HG03342 (cell line): ENCODE measurements around the gene MED27.

Experiments
- ATAC-seq: cut with Tn5 transposase; IDR thresholded peaks from one replicate; pipeline ENCODE4 v1.9.1; 2021; ENCODE audit warnings: mild to moderate bottlenecking, moderate library complexity; ENCODE audit not compliant: unreplicated experiment

Gene MED27

DNA sequence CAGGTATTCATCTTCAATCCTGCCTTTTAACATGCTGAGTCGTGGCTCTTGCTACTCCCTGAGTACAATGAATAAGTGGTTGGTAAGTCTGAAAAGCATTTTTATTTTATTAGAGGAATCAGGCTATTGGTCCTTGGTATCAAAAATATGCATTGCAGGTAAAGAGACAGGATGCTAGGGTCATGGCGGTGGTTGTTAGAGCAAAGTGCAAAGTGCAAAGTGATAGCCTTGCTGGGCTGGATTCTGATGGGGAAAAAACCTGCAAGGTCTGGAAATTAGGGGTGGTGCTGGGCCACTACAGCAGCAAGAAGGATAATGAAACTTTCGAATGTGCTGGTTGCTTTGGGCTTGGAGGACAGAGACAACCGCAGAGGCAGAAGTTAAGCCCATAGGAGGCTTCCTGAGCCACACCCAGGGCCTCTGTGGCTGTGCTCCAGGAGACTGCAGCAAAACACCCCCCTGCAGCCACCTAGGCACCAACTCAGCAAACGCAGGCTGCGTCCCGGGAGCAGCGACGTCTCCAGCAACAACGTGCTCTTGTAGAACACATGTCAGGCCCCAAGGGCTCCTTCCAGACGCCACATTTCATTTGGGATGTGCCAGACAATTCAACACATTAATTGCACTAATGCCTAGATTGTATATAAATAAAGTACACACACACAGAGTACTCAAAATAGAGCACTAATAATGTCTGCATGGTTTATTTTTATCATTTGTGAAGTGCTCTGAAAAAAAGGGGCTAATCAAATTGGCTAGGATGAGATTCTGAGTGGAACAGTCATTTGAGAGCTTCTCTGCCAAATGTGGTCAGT lies 190.0 kb downstream of the MED27 start:
- ATAC-seq = no peak

DNA sequence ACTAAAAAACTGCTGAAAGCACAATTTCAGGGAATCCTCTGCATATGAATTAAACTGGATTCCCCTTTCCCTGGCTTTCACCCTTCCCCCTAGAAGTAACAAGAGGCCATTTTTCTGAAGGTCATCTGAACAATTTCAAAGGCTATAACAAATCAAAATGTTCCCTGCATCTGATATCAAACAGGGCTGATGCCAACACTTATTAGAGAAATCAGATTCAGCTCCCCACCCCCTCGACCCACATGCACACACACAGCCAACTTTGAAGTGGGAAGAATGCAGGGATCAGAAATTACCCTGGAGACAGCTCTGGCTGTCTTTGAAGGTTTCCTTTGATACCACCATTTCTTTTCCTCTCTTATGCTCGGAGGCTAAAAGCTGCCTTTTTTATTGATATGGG lies 190.7 kb downstream of the MED27 start:
- ATAC-seq = no peak

DNA sequence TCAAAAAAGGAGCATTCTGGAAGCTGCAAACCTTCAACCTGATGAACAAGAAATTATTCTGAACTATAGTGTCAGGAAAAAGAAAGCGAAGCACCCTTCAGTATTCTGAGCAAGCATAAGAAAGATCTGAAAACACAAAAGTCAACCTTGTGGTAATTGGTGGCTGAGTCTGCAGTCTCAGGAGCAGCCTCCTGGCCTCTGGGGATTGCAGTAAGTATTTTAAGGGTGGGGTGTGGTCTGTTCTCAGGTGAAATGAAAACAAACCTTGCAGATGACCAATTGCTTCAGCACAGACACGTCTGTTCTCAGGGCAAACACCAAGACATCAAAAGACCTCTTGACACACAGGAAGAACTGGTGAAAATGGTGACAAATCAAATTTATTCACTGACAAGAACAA lies 192.0 kb downstream of the MED27 start:
- ATAC-seq = no peak

DNA sequence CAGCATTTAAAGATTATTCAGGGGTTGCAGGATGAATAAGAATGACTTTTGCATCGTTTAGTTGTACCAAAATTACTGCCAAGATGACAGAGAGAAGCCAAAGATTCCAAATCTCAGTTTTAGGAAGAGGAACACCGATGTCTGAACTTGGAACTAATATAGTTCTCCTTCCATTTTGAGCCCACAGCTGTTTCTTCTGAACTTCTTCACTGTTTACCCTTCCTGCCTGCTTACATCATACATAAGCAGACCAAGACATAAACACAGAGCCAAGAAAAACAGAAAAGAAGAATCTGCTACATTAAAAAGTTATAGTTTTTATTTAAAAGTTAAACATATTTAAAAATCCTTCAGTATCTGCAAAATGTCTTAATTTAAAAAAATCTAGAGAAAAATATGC lies 192.8 kb downstream of the MED27 start:
- no peak for ATAC-seq

DNA sequence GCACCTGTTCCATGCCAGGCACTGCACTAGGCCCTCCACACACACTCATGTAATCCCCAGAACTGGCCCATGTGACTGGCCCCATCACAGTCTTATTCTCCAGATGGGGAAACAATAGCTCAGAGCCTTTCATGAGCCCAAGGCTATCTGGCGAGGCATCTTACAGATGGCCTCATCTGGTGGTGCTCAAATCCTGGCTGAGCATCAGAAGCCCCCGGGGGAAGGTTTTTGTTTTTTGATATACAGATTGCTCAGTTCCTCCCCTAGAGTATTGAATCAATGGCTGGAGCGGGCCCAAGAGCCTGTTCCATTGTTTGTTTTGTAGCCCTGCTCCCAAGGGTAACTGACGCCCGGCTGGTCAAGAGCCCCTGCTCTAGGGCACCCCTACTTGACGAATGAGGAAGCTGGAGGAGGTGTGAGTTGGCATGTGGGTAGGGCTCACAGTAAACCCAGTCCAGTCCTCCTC lies 194.5 kb downstream of the MED27 start:
- no peak for ATAC-seq

DNA sequence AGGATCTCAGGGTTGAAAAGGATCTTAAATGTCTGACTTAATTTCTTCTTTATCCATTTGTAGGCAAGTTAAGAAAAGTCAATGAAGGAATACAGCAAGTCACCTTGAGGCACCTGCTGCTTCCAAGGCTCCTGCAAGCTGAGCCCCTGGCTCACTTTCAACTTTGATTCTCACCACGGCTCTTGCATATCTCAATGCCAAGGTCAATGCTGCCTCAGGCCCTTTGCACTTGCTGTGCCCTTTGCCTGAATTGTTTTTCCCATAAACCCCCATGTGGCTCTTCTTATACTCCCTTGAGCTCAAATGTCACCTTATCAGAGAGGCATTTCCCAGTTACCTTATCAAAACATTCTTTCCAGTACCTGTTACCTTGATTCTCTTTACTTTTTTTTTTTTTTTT lies 195.4 kb downstream of the MED27 start:
- ATAC-seq = no peak

DNA sequence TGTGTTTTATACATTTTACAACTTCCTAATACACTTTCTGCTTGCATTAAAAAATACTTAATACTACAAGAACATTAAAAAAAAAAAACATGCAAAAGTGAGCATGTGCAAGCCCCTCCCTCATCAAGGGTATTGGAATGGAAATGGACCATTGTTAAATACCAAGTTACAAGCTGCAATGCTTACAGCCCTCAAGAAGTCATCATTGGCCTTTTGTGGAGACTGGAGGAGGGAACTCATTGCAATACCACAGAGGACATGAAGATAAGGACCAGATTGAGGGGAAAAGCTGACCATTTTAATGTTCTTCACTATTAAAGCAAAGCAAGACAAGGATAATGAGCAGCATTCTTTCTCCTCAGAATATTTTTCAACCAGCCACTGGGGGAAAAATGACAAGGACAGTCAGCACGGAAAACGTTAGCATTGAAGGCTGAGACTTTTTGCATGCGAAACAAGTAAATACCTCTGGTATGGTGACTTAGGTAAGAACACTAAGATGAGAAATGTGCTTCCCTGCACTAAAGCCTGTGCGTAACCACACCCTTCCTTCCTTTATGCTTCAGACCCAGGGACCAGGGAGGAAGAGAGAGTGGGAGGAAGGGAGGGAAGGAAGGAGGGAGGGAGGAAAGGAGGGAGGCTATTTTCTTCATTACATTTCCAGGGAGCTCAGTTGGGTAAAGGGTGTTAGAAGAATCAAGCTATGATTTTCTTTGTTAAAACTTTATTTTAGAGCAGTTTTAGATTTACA lies 198.7 kb downstream of the MED27 start:
- no peak for ATAC-seq

DNA sequence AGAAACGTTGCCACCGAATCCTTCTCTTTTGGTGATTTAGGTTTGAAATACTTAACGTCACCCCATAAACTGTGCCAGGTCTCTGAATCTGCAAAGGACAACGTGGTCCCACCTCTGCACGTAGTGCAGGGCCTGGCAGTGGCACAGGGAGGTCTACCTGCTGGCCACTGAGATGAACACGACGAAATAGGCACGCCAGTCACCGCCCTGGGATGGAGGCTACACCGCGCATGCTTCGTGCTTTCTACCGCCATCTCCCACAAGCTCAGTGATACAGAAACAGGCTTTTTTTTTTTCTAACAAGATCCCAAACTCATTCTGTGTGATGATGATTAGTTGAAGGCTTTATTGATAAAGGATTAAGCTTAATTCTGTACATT lies 199.8 kb downstream of the MED27 start:
- ATAC-seq = no peak

DNA sequence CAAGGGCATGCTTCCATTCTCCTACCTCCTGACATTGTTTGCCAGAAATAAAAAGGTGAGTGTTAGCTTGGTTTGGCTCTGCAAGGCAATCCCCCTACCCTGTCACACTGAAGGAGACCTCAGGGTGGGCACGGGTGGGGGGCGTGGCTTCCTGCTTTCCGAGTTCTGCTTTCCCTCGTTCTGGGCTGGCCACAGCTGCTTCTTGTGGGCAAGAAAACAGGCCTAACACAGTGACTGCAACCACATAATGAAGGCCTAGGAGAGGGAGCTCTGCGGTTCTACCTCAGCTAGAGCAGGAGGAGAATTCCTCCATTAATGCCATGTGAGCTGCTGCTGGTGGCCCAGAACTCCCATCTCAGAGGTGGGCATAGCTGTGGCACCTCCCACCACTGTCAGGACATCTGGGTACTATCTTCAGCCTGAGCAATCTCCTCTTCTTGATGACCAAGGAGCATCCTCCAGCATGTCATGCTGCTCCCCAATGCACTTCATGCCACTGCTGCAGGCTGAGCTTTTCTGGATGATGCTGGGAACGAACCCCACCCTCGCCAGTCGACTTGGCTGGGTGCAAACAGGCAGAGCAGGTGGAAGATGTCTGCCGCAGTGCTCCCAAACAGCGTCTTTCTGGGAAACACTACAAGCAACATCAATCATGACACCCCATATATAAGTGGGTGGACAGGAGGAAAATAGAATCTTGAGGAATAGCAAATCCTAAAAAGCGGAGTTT lies 200.3 kb downstream of the MED27 start:
- no peak for ATAC-seq

DNA sequence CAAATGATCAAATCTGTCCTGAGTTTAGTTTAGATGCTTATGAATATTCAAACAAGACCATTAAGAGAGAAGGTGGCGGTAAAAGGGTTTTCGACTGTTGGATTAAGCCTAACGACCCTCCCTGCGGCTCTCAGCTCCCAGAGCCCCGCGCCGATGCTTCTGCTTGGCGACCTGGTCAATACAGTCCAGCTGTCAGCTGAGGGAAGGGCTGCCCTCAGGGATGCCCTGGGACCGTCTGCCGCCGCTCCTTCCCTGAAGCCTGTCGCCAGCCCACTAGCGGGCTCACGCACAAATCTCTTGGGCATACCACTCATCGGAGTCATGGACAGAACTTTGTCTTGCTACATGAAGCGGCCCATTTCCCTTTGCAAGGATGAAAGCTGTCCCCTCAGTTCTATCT lies 203.2 kb downstream of the MED27 start:
- ATAC-seq = no peak

DNA sequence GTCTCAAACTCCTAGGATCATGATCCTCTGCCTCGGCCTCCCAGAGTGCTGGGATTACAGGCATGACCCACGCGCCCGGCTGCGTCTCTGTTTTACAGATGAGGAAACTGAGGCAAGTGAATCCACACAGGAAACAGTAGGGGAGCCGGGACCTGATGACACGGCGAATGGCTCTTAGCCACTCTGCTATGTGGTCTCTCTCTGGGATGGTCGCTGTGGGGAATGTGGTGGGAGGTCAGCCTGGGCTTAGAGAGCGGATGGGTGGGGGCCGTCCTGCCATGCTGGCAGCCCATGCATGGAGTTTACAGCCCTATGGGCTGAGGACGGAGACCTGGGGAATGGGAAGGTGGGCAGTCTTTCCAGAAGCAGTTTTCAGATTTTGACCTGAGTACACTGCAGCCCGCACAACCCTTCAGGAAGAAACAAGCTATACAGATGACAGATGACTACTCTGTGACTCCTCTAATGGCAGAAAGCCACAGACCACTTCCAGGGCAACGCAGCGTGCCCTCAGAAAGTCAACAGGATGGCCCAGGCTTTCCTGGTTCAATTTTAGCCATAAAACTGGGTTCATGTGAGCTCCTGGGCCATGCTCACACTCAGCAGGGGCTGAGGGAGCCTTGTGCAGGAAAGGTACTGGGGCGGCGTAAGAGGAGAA lies 203.7 kb downstream of the MED27 start:
- ATAC-seq = no peak

DNA sequence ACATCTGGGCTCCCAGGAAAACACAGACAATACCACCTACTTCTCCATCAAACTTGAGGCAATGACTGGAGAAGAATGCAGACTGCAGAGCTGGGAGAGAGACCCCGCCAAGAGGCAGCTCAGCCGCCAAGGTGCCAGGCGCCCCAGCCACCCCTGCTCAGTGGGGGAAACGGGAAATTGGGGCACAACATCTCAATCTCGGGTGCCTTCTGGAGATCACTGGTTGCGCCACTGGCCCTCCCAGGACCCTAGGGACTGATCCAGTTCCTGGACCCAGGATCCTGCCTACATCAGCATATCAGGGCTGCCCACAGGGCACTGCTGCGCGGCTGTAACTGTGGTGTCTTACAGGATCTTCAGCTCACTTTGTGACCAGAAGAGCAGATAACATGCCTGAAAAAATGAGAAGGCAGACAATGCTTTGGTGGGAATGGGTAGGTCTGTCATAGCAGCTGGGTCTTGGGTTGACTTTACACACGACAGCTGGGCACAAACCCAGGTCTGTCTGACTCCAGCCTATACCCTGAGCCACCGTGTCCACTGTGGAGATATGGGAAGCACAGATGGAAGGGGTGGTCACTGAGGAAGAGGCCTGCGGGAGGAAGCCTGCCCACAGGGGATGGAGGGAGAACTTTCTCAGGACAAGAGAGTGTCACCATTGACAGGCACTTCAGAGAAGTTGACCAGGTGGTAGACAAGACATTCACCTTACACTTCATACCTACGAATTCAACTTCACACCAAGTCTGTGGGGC lies 204.6 kb downstream of the MED27 start:
- no peak for ATAC-seq

DNA sequence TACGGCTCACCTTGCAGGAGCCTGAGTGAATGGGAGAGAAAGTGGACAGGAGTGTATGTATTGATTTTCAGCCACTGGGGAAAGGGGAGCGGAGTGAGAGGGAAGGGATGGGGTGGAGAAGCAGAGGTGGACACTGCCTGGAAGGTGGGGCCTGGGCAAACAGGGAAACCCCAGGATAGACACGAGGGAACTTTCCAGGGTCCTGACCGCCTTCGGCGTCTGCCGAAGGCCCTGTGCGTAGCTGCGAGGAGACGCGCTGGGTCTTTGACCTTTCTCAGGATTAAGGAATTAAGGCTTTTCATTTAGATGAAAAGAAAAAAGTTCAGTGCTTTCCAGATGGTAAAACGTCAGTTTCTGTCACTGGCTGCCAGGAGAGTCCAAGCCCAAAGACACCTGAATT lies 205.2 kb downstream of the MED27 start:
- no peak for ATAC-seq

DNA sequence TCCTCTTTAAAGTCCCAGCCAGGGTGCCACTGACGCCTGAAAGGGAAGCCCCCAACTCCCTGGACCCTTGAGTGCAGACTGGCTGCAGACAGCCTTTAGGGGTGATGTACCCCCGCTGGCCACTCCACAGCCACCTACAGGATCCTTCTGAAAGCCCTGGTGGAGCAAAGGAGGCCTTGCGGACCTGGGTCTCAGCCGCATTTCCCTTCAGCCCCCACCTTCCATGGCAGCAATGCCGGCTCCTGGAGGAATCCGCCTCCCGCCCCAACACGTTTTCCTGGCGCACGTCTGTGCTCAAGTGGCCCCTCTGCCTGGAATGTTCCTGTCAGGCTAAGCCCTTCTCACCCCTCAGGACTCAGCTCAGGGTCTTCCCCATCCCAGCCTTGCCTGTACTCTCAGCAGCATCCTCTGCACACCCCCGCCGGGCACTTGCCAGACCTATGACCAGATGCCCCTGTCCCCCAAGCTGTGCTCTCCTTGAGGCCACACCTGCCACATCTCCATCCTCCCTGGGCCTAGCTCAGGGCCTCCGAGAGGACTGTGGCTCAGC lies 205.7 kb downstream of the MED27 start:
- no peak for ATAC-seq

DNA sequence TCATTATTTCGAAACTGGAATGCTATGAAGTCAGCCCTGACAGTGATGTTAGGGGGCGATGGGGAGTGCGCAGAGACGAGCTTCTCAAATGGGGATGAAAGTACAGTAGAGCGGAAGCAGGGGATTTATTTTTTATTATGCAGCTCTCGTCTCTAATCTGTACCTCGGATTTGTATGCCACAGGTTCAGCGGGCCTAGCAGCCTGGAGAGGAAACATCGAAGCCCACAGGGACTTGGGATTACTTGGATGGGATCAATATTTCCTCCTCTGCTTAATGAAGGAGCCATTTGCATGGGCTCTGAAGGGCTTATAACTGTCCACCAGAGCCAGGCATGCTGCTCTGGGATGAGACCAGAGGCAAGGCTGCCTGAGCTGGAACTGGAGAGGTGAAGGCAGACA lies 206.3 kb downstream of the MED27 start:
- ATAC-seq = no peak

DNA sequence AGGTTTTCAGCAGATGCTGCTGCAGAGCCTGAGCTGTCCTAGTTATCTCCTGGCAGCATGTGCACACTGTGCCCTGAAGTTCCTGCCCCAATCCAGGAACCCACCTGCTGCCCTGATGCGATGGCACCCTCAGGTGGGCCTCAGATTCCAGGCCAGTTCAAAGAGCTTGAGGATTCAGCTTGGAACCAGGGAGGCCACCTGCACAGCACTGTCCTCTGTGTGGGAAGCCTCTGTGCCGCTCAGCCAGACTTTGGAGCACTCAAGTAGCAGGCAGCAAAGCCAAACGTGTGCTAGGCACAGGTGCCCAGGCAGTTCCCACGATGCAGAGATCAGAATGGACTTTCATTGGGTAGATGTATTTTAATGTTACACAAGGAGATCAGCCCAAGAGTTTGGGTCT lies 207.0 kb downstream of the MED27 start:
- ATAC-seq = no peak

DNA sequence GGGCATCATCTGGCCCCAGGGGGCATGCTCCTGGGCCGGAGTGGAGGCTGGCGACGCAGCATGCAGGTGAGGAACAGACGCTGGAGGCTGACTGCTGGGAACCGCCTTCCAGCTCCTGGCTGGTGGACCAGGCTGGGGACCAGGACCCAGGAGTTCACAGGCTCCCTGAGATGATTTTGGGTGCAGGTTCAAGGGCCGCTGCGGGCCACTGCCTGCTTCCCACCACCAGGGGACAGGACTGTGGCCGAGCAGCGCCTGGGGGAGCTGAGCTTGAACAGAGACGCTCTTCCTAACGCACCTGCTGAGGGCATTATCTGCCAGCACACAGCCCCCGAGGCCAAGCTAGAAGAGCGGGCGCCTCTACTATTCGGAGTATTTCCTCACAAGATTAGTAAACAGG lies 207.7 kb downstream of the MED27 start:
- no peak for ATAC-seq

DNA sequence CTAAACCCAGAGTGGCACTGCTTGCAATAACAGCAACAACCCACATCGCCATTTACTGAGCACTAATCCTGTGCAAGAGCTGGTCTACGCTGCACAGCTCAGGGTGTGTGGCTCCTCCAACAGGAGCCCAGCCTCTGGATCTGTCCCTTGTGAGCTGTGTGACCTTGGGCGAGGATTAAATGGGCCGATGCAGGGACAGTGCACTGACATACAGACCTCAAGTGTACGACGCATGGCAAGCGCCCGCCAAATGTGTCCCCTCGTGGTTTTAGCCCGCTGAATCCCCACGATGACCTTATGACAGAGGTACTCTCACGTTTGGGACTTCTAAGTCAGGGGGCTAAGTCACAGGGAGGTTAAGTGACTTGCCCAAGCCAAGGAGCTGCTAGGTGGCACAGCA lies 209.5 kb downstream of the MED27 start:
- ATAC-seq = no peak

DNA sequence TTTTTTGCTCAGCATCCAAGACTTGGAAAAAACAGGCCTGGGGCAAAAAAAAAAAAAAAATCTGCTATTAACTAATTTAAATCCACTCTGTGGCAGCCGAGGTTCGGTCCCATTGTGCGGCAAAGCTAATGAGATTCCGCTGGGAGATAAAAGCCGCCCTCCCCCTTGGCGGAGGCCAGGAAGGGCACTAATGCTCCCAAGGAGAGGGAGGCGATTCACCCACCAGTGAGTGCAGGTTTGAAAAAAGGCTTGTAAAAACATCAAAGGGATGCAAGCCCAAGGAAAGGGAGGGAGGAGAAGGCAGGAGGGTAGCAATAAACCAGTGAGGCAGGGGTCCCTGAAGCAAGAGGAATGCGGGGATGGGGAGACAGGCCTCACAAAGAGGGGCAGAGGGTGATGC lies 210.3 kb downstream of the MED27 start:
- ATAC-seq = no peak

DNA sequence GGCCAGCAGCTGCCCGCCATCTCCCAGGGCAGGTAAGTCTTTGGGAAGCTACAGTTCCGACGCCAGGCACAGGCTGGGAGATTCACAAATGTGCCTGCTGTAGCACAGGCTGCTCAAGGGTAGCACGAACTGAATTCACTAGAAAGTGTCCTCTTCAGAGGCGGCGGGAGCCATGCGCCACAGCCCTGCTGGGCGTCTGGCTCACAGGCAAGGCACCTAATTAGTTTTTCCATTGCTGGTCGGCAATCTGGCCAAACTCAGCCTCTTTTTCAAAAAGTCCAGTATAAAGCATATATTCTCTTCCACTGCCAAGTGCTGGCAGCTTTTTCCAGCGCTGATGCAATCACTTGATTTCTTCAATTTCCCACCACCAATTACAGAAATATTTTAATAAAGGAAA lies 210.9 kb downstream of the MED27 start:
- ATAC-seq = no peak
